ENCODE measurements around the gene ECT2L. TPM values are rescaled to one million over a fixed set of nuclear protein-coding genes. Genes with fewer than 3 reads are reported as not detected.
A peak's percentile ranks its signal among the peaks of the same experiment; 100 is the strongest.

Gene ECT2L
- total and polyA plus RNA-seq, 2 of the 13 experiments (the other 11 are each of a cell fraction or from before 2014, with no cell fraction given): 0.12 TPM; not detected in 1

DNA sequence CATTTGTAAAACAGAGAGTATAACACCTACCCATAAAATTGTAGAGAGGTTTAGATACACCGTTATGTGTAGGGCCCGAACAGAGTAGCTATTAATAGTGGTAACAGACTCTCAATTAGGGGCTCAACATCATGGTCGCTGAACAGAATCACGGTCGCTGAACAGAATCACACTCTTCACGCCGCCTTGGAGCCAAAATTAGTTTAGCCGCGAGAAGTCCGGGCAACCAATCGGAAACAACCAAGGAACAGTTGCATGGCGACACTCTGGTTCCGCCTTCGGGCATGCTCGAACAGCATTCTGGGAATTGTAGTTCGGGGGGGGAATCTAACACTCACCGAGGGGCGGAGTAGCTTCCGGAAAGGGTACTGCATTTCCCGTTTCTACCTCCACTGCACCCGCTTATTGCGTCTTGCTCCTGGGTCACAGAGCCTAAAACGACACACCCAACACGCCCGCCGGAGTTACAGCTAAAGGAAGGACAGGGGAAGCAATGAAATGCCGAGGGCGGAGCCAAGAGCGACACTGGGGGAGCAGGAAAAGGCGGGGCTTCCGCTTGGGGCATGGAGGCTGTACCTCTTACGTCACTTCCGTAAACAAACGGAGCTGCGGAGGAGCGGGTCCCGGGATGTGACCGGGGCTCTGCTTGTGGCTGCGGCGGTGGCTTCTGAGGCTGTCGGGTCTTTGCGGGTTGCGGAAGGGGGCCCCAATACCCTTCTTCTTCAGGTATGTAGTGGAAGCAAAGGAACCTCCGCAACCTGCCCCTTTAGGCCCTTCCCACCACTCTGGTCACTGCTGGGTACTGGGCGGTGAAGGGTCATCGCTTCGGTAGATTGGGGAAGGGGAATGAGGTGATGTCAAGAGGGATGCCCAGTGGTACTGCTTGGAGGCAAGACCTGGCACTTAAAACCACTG, 22.5 kb upstream of the ECT2L start, which contains the start of gene CCDC28A (continued):
- TF ChIP-seq, protein P1, sequence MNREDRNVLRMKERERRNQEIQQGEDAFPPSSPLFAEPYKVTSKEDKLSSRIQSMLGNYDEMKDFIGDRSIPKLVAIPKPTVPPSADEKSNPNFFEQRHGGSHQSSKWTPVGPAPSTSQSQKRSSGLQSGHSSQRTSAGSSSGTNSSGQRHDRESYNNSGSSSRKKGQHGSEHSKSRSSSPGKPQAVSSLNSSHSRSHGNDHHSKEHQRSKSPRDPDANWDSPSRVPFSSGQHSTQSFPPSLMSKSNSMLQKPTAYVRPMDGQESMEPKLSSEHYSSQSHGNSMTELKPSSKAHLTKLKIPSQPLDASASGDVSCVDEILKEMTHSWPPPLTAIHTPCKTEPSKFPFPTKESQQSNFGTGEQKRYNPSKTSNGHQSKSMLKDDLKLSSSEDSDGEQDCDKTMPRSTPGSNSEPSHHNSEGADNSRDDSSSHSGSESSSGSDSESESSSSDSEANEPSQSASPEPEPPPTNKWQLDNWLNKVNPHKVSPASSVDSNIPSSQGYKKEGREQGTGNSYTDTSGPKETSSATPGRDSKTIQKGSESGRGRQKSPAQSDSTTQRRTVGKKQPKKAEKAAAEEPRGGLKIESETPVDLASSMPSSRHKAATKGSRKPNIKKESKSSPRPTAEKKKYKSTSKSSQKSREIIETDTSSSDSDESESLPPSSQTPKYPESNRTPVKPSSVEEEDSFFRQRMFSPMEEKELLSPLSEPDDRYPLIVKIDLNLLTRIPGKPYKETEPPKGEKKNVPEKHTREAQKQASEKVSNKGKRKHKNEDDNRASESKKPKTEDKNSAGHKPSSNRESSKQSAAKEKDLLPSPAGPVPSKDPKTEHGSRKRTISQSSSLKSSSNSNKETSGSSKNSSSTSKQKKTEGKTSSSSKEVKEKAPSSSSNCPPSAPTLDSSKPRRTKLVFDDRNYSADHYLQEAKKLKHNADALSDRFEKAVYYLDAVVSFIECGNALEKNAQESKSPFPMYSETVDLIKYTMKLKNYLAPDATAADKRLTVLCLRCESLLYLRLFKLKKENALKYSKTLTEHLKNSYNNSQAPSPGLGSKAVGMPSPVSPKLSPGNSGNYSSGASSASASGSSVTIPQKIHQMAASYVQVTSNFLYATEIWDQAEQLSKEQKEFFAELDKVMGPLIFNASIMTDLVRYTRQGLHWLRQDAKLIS (CRISPR knock-in tag; IDR thresholded peaks at IDR 0.05): no peak
- TF ChIP-seq, protein P2, sequence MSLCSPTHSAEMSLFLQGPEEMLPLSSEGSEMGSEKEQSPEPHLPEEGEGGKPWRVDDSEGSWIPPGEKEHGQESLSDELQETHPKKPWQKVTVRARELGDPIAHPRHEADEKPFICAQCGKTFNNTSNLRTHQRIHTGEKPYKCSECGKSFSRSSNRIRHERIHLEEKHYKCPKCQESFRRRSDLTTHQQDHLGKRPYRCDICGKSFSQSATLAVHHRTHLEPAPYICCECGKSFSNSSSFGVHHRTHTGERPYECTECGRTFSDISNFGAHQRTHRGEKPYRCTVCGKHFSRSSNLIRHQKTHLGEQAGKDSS (CRISPR knock-in tag; IDR thresholded peaks at IDR 0.05; ENCODE audit: borderline replicate concordance, low read depth): peak; percentile 89; the same call in 1 of the 2 replicates
- peak; percentile 58; the same call in 1 of the 2 replicates for TF ChIP-seq CEBPB (IDR thresholded peaks at IDR 0.05; ENCODE audit: borderline replicate concordance, low read depth, low read length)
- no peak for TF ChIP-seq ZSCAN9 (CRISPR knock-in tag; IDR thresholded peaks at IDR 0.05; ENCODE audit: borderline replicate concordance)
- no peak for TF ChIP-seq TMF1 (CRISPR knock-in tag; IDR thresholded peaks at IDR 0.05; ENCODE audit: low read depth)
- TF ChIP-seq REPIN1 (CRISPR knock-in tag; IDR thresholded peaks at IDR 0.05; ENCODE audit: borderline replicate concordance, low read depth): peak; percentile 79; the same call in 1 of the 2 replicates
- TF ChIP-seq ZNF775 (CRISPR knock-in tag; IDR thresholded peaks at IDR 0.05; ENCODE audit: borderline replicate concordance): peak; percentile 38; the same call in 1 of the 2 replicates
- TF ChIP-seq ZSCAN31 (CRISPR knock-in tag; IDR thresholded peaks at IDR 0.05; ENCODE audit: low read depth): peak; percentile 36; the same call in 1 of the 2 replicates
- TF ChIP-seq, protein P3, sequence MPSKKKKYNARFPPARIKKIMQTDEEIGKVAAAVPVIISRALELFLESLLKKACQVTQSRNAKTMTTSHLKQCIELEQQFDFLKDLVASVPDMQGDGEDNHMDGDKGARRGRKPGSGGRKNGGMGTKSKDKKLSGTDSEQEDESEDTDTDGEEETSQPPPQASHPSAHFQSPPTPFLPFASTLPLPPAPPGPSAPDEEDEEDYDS (CRISPR knock-in tag; IDR thresholded peaks at IDR 0.05): peak; percentile 67; the same call in 1 of the 2 replicates
- peak; percentile 96 for TF ChIP-seq ATF1 (CRISPR knock-in tag; IDR thresholded peaks at IDR 0.05)
- TF ChIP-seq PHF8 (CRISPR knock-in tag; IDR thresholded peaks at IDR 0.05): peak; percentile 84
- peak; percentile 85; the same call in 1 of the 2 replicates for TF ChIP-seq ZFP37 (CRISPR knock-in tag; IDR thresholded peaks at IDR 0.05; ENCODE audit: borderline replicate concordance)
- no peak for TF ChIP-seq ZNF746 (CRISPR knock-in tag; IDR thresholded peaks at IDR 0.05)
- TF ChIP-seq, protein P4, sequence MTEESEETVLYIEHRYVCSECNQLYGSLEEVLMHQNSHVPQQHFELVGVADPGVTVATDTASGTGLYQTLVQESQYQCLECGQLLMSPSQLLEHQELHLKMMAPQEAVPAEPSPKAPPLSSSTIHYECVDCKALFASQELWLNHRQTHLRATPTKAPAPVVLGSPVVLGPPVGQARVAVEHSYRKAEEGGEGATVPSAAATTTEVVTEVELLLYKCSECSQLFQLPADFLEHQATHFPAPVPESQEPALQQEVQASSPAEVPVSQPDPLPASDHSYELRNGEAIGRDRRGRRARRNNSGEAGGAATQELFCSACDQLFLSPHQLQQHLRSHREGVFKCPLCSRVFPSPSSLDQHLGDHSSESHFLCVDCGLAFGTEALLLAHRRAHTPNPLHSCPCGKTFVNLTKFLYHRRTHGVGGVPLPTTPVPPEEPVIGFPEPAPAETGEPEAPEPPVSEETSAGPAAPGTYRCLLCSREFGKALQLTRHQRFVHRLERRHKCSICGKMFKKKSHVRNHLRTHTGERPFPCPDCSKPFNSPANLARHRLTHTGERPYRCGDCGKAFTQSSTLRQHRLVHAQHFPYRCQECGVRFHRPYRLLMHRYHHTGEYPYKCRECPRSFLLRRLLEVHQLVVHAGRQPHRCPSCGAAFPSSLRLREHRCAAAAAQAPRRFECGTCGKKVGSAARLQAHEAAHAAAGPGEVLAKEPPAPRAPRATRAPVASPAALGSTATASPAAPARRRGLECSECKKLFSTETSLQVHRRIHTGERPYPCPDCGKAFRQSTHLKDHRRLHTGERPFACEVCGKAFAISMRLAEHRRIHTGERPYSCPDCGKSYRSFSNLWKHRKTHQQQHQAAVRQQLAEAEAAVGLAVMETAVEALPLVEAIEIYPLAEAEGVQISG (CRISPR knock-in tag; IDR thresholded peaks at IDR 0.05): peak; percentile 92
- peak; percentile 98 for TF ChIP-seq ASH2L (IDR thresholded peaks at IDR 0.05; ENCODE audit: insufficient read length, low read depth, low read length)
